H9 (cell line): Measurements from ENCODE around the gene GRIK4. TPM values are rescaled to one million over a fixed set of nuclear protein-coding genes. Genes with fewer than 3 reads are reported as not detected.

Source experiments
- DNase-seq: peaks from one replicate; pipeline ENCODE4 v3.0.0-alpha.2; 2017
- H2AFZ ChIP-seq: one replicate; pipeline ENCODE4 v1.6.1; 2013; ENCODE audit warnings: mild to moderate bottlenecking, low read length, control low read depth, moderate library complexity
- H2AK5ac ChIP-seq: 2 replicates; pipeline ENCODE4 v1.6.1; 2013; ENCODE audit warnings: low read length, control low read depth, mixed read lengths; ENCODE audit not compliant: insufficient read length
- H2BK120ac ChIP-seq: one replicate; pipeline ENCODE4 v1.6.1; 2013; ENCODE audit warnings: low read depth, mild to moderate bottlenecking, low read length, control low read depth, inconsistent platforms; ENCODE audit not compliant: poor library complexity, severe bottlenecking
- H2BK12ac ChIP-seq: 2 replicates; pipeline ENCODE4 v1.6.1; 2013; ENCODE audit warnings: low read length, control low read depth, mixed read lengths, low read depth; ENCODE audit not compliant: insufficient read length
- H2BK15ac ChIP-seq: 2 replicates; pipeline ENCODE4 v1.6.1; 2013; ENCODE audit warnings: low read depth, low read length, control low read depth
- H2BK20ac ChIP-seq: one replicate; pipeline ENCODE4 v1.6.1; 2013; ENCODE audit warnings: low read depth, mild to moderate bottlenecking, low read length, control low read depth, inconsistent platforms; ENCODE audit not compliant: poor library complexity, severe bottlenecking
- H2BK5ac ChIP-seq: 2 replicates; pipeline ENCODE4 v1.6.1; 2013; ENCODE audit warnings: low read length, control low read depth, mixed read lengths; ENCODE audit not compliant: insufficient read length
- H3K14ac ChIP-seq: 2 replicates; pipeline ENCODE4 v1.6.1; 2013; ENCODE audit warnings: low read length, control low read depth; ENCODE audit not compliant: insufficient read depth
- H3K18ac ChIP-seq: 2 replicates; pipeline ENCODE4 v1.6.1; 2013; ENCODE audit warnings: low read depth, mild to moderate bottlenecking, mixed read lengths, low read length, control low read depth; ENCODE audit not compliant: insufficient read length
- H3K23ac ChIP-seq: 2 replicates; pipeline ENCODE4 v1.6.1; 2013; ENCODE audit warnings: low read length, control low read depth, mixed read lengths, low read depth; ENCODE audit not compliant: insufficient read length
- H3K23me2 ChIP-seq: 2 replicates; pipeline ENCODE4 v1.6.1; 2013; ENCODE audit warnings: low read depth, mild to moderate bottlenecking, mixed read lengths, low read length, control low read depth; ENCODE audit not compliant: insufficient read length, poor library complexity, severe bottlenecking
- H3K27ac ChIP-seq: 2 replicates; pipeline ENCODE4 v1.5.1; 2013; ENCODE audit warnings: low read length, control low read depth, mixed read lengths, low read depth; ENCODE audit not compliant: insufficient read length
- H3K27me3 ChIP-seq: 2 replicates; pipeline ENCODE4 v1.6.1; 2013; ENCODE audit warnings: low read length, control low read depth, inconsistent platforms; ENCODE audit not compliant: insufficient read depth
- H3K4ac ChIP-seq: 2 replicates; pipeline ENCODE4 v1.6.1; 2013; ENCODE audit warnings: low read depth, mild to moderate bottlenecking, control low read depth, inconsistent platforms, low read length, moderate library complexity
- H3K4me1 ChIP-seq: 2 replicates; pipeline ENCODE4 v1.6.1; 2013; ENCODE audit warnings: low read length, control low read depth, inconsistent platforms; ENCODE audit not compliant: insufficient read depth
- H3K4me2 ChIP-seq: 2 replicates; pipeline ENCODE4 v1.6.1; 2013; ENCODE audit warnings: low read length, control low read depth, mixed read lengths; ENCODE audit not compliant: insufficient read length, insufficient read depth
- H3K56ac ChIP-seq: 2 replicates; pipeline ENCODE4 v1.6.1; 2013; ENCODE audit warnings: low read depth, mild to moderate bottlenecking, mixed read lengths, low read length, control low read depth; ENCODE audit not compliant: insufficient read length
- H3K79me1 ChIP-seq: 2 replicates; pipeline ENCODE4 v1.6.1; 2013; ENCODE audit warnings: low read depth, mild to moderate bottlenecking, moderate library complexity, low read length, control low read depth, inconsistent platforms; ENCODE audit not compliant: insufficient read depth, poor library complexity, severe bottlenecking
- H3K79me2 ChIP-seq: 2 replicates; pipeline ENCODE4 v1.6.1; 2013; ENCODE audit warnings: low read length, control low read depth, inconsistent platforms; ENCODE audit not compliant: insufficient read depth
- H3K9ac ChIP-seq: 2 replicates; pipeline ENCODE4 v1.6.1; 2013; ENCODE audit warnings: low read length, control low read depth, mixed read lengths; ENCODE audit not compliant: insufficient read length; ENCODE audit errors: extremely low read depth
- H3K9me3 ChIP-seq: one replicate; pipeline ENCODE4 v1.6.1; 2013; ENCODE audit warnings: low read depth, low read length, inconsistent platforms; ENCODE audit not compliant: control insufficient read depth
- H3T11ph ChIP-seq: one replicate; pipeline ENCODE4 v1.6.1; 2013; ENCODE audit warnings: mild to moderate bottlenecking, low read length, control low read depth, inconsistent platforms
- H4K20me1 ChIP-seq: one replicate; pipeline ENCODE4 v1.6.1; 2013; ENCODE audit not compliant: control insufficient read depth, insufficient read length, insufficient read depth
- H4K5ac ChIP-seq: 2 replicates; pipeline ENCODE4 v1.6.1; 2013; ENCODE audit warnings: low read depth, mild to moderate bottlenecking, mixed read lengths, low read length, control low read depth; ENCODE audit not compliant: insufficient read length
- H4K8ac ChIP-seq: replicated peaks from 2 replicates; pipeline ENCODE4 v1.6.1; 2013; ENCODE audit warnings: low read length, control low read depth, mixed read lengths, low read depth; ENCODE audit not compliant: insufficient read length
- H4K91ac ChIP-seq: 2 replicates; pipeline ENCODE4 v1.6.1; 2013; ENCODE audit warnings: low read depth, mild to moderate bottlenecking, moderate library complexity, mixed read lengths, low read length, control low read depth; ENCODE audit not compliant: insufficient read length
- H3K27ac Mint-ChIP-seq, 3 experiments: 2 replicates in 2 of 3; 3 replicates in 1 of 3; pipeline ENCODE4 v1.8.0; 2020 to 2021; ENCODE audit warnings: mixed read lengths in 3 of 3, mild to moderate bottlenecking in 1 of 3, moderate library complexity in 1 of 3
- H3K27me3 Mint-ChIP-seq: 2 replicates; pipeline ENCODE4 v1.8.0; 2021; ENCODE audit warnings: low read depth, mild to moderate bottlenecking, moderate library complexity, mixed read lengths
- H3K36me3 Mint-ChIP-seq, 3 experiments: 2 replicates in 2 of 3; 3 replicates in 1 of 3; pipeline ENCODE4 v1.8.0; 2020 to 2021; ENCODE audit warnings: low read depth in 3 of 3, mixed read lengths in 3 of 3; ENCODE audit not compliant: insufficient read depth in 1 of 3
- H3K4me1 Mint-ChIP-seq, 2 experiments: 2 replicates each; pipeline ENCODE4 v1.8.0; 2020; ENCODE audit warnings: mixed read lengths in 2 of 2
- H3K4me3 Mint-ChIP-seq, 2 experiments: 2 replicates in 1 of 2; 3 replicates in 1 of 2; pipeline ENCODE4 v1.8.0; 2020 to 2021; ENCODE audit warnings: mild to moderate bottlenecking in 2 of 2, mixed read lengths in 2 of 2, moderate library complexity in 1 of 2
- H3K9me3 Mint-ChIP-seq, 2 experiments: 2 replicates in 1 of 2; 3 replicates in 1 of 2; pipeline ENCODE4 v1.8.0; 2020; ENCODE audit warnings: mild to moderate bottlenecking in 2 of 2, mixed read lengths in 2 of 2, moderate library complexity in 1 of 2
- WGBS: extraction: QIAGEN DNeasy Blood & Tissue Kit; methylation state at CpG from one replicate; pipeline ENCODE4 v1.1.7; 2013; ENCODE audit warnings: missing lambda C conversion rate, low lambda C conversion rate, mixed read lengths; ENCODE audit not compliant: insufficient read length; ENCODE audit errors: extremely low coverage; 5-methylcytosine and 5-hydroxymethylcytosine counted together
- total RNA-seq: library from RNA; stranded (reverse); gene quantifications from 2 replicates; pipeline ENCODE4 v1.2.1, GENCODE V29; 2021
- TF ChIP-seq, protein P1 (sequence below): fragments of 200-600 bp; sonication (generic); conservative IDR thresholded peaks from 3 replicates; pipeline ENCODE4 v1.8.0; 2021; ENCODE audit warnings: antibody characterized with exemption, mild to moderate bottlenecking

The GRIK4 gene
- total RNA-seq, 1 experiment from 2014 or later = 2.3 TPM

DNA sequence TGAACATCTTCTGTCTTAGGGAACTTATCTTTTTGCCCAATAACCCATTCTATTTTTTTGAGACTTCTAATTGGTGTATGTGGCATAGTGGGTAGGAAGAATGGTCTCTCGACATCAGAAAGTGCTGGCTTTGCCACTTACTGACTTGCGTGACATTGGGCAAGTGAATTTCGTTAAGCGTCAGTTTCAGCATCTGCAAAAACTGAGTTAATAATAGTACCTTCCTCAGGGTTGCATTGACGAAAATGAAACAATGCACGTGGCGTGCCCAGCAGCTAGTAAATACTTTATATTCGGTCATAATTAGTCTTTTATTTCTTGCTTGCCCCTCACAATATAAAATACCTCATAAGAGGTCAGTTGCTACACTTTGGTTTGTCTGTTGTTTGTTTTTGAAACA is 12.5 kb upstream of the GRIK4 start:
- Histone ChIP-seq H3K14ac (no peak overlapping the region), H2BK20ac (no peak overlapping the region), H2AFZ (no peak overlapping the region), H4K20me1 (no peaks in the 10 kb centered on the region), H3T11ph (no peak overlapping the region), H2AK5ac (no peak overlapping the region), H3K79me1 (no peaks in the 10 kb centered on the region), H2BK12ac (no peak overlapping the region), H4K5ac (no peak overlapping the region), H3K56ac (no peak overlapping the region), H3K4ac (no peak overlapping the region), H2BK15ac (no peak overlapping the region), H3K18ac (no peak overlapping the region), H2BK5ac (no peak overlapping the region), H3K9ac (no peak overlapping the region), H3K27me3 (no peaks in the 10 kb centered on the region), H3K79me2 (no peaks in the 10 kb centered on the region), H3K27ac (no peak overlapping the region), H3K4me1 (peaks cover 15% of the 10 kb centered on the region), H2BK120ac (no peak overlapping the region), H3K4me2 (no peak overlapping the region), H3K23me2 (no peaks in the 10 kb centered on the region), H3K9me3 (no peaks in the 10 kb centered on the region), H3K23ac (no peak overlapping the region), H4K8ac (no peak overlapping the region), H4K91ac (no peak overlapping the region)
- TF ChIP-seq, protein P1, sequence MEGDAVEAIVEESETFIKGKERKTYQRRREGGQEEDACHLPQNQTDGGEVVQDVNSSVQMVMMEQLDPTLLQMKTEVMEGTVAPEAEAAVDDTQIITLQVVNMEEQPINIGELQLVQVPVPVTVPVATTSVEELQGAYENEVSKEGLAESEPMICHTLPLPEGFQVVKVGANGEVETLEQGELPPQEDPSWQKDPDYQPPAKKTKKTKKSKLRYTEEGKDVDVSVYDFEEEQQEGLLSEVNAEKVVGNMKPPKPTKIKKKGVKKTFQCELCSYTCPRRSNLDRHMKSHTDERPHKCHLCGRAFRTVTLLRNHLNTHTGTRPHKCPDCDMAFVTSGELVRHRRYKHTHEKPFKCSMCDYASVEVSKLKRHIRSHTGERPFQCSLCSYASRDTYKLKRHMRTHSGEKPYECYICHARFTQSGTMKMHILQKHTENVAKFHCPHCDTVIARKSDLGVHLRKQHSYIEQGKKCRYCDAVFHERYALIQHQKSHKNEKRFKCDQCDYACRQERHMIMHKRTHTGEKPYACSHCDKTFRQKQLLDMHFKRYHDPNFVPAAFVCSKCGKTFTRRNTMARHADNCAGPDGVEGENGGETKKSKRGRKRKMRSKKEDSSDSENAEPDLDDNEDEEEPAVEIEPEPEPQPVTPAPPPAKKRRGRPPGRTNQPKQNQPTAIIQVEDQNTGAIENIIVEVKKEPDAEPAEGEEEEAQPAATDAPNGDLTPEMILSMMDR = no peak
- H3K4me3 Mint-ChIP-seq = no peak overlapping the region
- WGBS = no CpG with 5 or more reads among the region's 8 CpGs
- H3K4me1 Mint-ChIP-seq = peaks cover 56 to 73% of the 10 kb centered on the region in 2 experiments
- no peaks in the 10 kb centered on the region for H3K9me3 Mint-ChIP-seq
- no peaks in the 10 kb centered on the region for H3K36me3 Mint-ChIP-seq
- DNase-seq = no peak
- no peak overlapping the region for H3K27ac Mint-ChIP-seq
- H3K27me3 Mint-ChIP-seq = no peaks in the 10 kb centered on the region
